ENCODE measurements around the gene NUMB.

DNA sequence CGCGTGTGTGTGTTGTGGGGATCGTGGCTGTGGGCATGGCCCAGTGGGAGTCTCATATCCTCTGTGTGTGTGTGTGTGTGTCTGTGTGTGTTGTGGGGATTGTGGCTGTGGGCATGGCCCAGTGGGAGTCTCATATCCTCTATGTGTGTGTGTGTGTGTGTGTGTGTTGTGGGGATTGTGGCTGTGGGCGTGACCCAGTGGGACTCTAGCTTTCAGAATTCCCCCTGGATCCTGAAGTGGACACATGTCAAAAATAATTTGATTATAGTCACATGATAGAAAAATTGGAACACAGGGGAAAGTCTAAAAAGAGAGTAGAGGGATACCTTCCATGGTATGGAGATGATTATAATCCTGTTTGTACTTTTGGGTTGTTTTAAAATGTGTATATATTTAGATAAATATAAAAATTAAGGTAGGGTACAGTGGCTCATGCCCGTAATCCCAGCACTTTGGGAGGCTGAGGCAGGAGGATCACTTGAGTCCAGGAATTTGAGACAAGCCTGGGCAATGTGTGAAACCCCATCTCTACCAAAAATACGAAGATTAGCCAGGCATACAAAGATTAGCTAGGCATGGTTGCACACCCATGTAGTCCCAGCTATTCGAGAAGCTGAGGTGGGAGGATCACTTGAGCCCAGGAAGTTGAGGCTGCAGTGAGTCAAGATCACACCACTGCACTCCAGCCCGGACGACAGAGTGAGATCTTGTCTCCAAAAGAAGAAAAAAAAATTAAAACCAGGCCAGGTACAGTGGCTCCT, 210.1 kb downstream of the NUMB start:
- TF ChIP-seq TAF1 (IDR thresholded peaks at IDR 0.05; ENCODE audit: borderline replicate concordance, low read depth, low read length), result no peak
- no peak for TF ChIP-seq POLR2A (IDR thresholded peaks at IDR 0.05; ENCODE audit: low read depth, low read length)
